Keratinocyte (primary cell): ENCODE measurements around the gene P2RX7.

ENCODE experiments used
- CTCF ChIP-seq, 3 experiments: IDR thresholded peaks in 1 of 3; conservative IDR thresholded peaks in 1 of 3; optimal IDR thresholded peaks in 1 of 3; 2 replicates in 2 of 3; 3 replicates in 1 of 3; pipeline versions ENCODE3 to v1.5.1; 2011; ENCODE audit warnings: low read length in 3 of 3, mild to moderate bottlenecking in 3 of 3, moderate library complexity in 2 of 3, control low read depth in 1 of 3, inconsistent platforms in 1 of 3; ENCODE audit not compliant: insufficient read depth in 2 of 3; ENCODE audit errors: extremely low read depth in 1 of 3
- EZH2 ChIP-seq: IDR thresholded peaks from one replicate; pipeline ENCODE4 v1.6.1; 2012; ENCODE audit warnings: inconsistent platforms, mild to moderate bottlenecking, low read length, moderate library complexity

- no peak for TF ChIP-seq CTCF (optimal IDR thresholded peaks at IDR 0.05 in 1 of 3, IDR thresholded peaks at IDR 0.05 in 1 of 3, conservative IDR thresholded peaks at IDR 0.05 in 1 of 3; ENCODE audit: extremely low read depth in 1 of 3, insufficient read depth in 2 of 3, low read length in 3 of 3)
- no peak for TF ChIP-seq EZH2
Observed at GRCh38 chr12:121099779-121100178, 32.9 kb upstream of the P2RX7 start.
